GM20000 (cell line): Measurements from ENCODE around the gene LY86.

Source experiments
- DNase-seq: peaks from one replicate; pipeline ENCODE4 v3.0.0; 2012; ENCODE audit warnings: low spot score
- CTCF ChIP-seq: IDR thresholded peaks from 2 replicates; pipeline ENCODE4 v1.5.1; 2012; ENCODE audit warnings: mild to moderate bottlenecking, control low read depth; ENCODE audit errors: extremely low read depth, missing control alignments

Gene LY86

GRCh38 chr6:6701864-6702263 lies 113.3 kb downstream of the LY86 start:
- DNase-seq, result no peak
- no peak for TF ChIP-seq CTCF

- TF ChIP-seq CTCF, result no peak
- DNase-seq, result no peak
Observed at GRCh38 chr6:6703699-6704098, 115.2 kb downstream of the LY86 start.
